ENCODE data around the gene TTYH3. TPM values are rescaled to one million over a fixed set of nuclear protein-coding genes. Genes with fewer than 3 reads are reported as not detected.

The TTYH3 gene
- total and polyA plus RNA-seq, 3 donors from 2014 or later, result 35.6 to 69.9 (median 59.5) TPM

- Histone ChIP-seq H3K27ac (no peak overlapping the region), H3K36me3 (ENCODE audit: low read depth, missing control alignments) (no peaks in the 10 kb centered on the region), H3K4me1 (peaks cover 21% of the 10 kb centered on the region)
These were observed 20.9 kb upstream of the TTYH3 start for GRCh38 chr7:2610898-2611297.

DNA sequence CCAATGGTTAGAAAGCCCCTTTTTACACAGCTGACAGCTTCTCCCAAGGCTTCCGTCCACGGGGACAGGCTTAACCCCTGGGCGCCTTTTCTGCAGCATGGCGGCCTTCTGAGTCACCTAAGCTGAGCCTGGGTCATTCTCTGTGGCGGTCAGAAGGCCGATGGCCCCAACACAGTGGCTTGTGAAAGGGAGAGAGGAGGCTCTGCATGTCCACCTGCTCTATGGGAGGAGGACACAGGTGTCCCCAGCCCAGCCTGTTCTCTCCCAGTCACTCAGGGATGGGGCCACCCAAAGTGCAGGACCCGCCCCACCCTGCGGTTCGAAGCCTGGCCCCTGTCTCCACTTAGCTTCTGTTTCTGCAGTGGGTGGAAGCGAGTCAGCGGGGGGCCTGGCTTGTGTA is 20.4 kb upstream of the TTYH3 start:
- no peaks in the 10 kb centered on the region for H3K36me3 ChIP-seq (ENCODE audit: low read depth, missing control alignments)
- no peaks in the 10 kb centered on the region for H3K27me3 ChIP-seq
- no peak for DNase-seq
- H3K9me3 ChIP-seq, result no peaks in the 10 kb centered on the region
- intact Hi-C loops (cut with DNase I; ENCODE audit: low total_unique reads), result no loop called here
- TF ChIP-seq POLR2A (IDR thresholded peaks at IDR 0.05) (no peak), CTCF (IDR thresholded peaks at IDR 0.05) (no peak)
- H3K27ac ChIP-seq, result no peak overlapping the region
- peaks cover 21% of the 10 kb centered on the region for H3K4me1 ChIP-seq
- no peak overlapping the region for H3K4me3 ChIP-seq
- WGBS, 2 donors, result 88 to 97% methylated on average over 3 to 11 of the region's 11 CpGs

More at GRCh38 chr7:2610898-2611297, 20.9 kb upstream of the TTYH3 start:
- Histone ChIP-seq H3K27me3 (no peaks in the 10 kb centered on the region), H3K9me3 (no peaks in the 10 kb centered on the region), H3K4me3 (no peak overlapping the region)
- TF ChIP-seq CTCF (IDR thresholded peaks at IDR 0.05), result no peak
- no peak for TF ChIP-seq POLR2A (IDR thresholded peaks at IDR 0.05)
- intact Hi-C loops (cut with DNase I; ENCODE audit: low total_unique reads), result no loop called here
- WGBS, 2 donors, result 90% methylated on average over 14 of the region's 14 CpGs; no CpG with 5 or more reads in 1 of the 2 donors
- DNase-seq, result no peak

- intact Hi-C loops (cut with DNase I; ENCODE audit: low total_unique reads), result no loop called here
- H3K4me1 ChIP-seq, result peaks cover 17% of the 10 kb centered on the region
These were observed 19.9 kb upstream of the TTYH3 start for GRCh38 chr7:2611922-2612321.

DNA sequence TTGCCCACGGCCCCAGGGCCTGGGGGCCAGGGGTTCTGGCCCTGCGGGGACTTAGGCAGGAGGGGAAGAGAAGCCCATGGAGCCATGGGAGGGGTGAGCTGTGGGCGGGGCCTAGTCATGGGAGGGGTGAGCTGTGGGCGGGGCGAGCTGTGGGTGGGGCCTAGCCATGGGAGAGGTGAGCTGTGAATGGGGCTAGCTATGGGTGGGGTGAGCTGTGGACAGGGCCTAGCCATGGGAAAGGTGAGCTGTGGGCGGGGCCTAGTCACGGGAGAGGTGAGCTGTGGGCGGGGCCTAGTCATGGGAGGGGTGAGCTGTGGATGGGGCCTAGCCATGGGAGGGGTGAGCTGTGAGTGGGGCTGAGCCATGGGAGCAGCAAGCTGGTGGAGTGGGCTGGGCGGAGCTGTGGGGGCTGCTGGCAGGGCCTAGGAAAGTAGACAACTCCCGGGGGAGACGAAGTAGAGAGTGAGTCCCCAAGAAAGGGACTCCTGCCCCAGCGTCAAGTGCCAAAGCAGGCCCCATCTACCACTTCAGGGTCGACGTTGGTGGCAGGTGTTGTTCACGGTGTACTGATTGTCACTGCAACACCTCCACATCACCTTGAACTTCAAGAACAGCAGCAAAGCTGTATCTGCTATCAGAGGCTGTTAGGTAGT is 19.2 kb upstream of the TTYH3 start:
- Histone ChIP-seq H3K4me1 (peaks cover 17% of the 10 kb centered on the region), H3K27me3 (no peaks in the 10 kb centered on the region), H3K9me3 (no peaks in the 10 kb centered on the region), H3K36me3 (ENCODE audit: low read depth, missing control alignments) (no peaks in the 10 kb centered on the region), H3K27ac (peak overlapping the region; percentile 23 to 67), H3K4me3 (no peak overlapping the region)
- peak; percentile 35 for DNase-seq
- 76 to 81% methylated on average over 15 of the region's 15 CpGs for WGBS, 2 donors
- TF ChIP-seq CTCF (IDR thresholded peaks at IDR 0.05), result no peak
- TF ChIP-seq POLR2A (IDR thresholded peaks at IDR 0.05), result no peak
- intact Hi-C loops (cut with DNase I; ENCODE audit: low total_unique reads), result no loop called here

More at GRCh38 chr7:2611922-2612321, 19.9 kb upstream of the TTYH3 start:
- TF ChIP-seq CTCF (IDR thresholded peaks at IDR 0.05), result no peak
- Histone ChIP-seq H3K4me3 (no peak overlapping the region), H3K36me3 (ENCODE audit: low read depth, missing control alignments) (no peaks in the 10 kb centered on the region), H3K27ac (no peak overlapping the region), H3K27me3 (no peaks in the 10 kb centered on the region), H3K9me3 (no peaks in the 10 kb centered on the region)
- no peak for DNase-seq
- 96 to 97% methylated on average over 6 to 10 of the region's 10 CpGs for WGBS, 2 donors
